ENCODE results near the gene ETV2.
"Not testable (repeated sequence)": the region's sequence is repeated elsewhere in the genome, so short reads cannot be mapped to it uniquely, and the experiment has no call there.

Gene ETV2

DNA sequence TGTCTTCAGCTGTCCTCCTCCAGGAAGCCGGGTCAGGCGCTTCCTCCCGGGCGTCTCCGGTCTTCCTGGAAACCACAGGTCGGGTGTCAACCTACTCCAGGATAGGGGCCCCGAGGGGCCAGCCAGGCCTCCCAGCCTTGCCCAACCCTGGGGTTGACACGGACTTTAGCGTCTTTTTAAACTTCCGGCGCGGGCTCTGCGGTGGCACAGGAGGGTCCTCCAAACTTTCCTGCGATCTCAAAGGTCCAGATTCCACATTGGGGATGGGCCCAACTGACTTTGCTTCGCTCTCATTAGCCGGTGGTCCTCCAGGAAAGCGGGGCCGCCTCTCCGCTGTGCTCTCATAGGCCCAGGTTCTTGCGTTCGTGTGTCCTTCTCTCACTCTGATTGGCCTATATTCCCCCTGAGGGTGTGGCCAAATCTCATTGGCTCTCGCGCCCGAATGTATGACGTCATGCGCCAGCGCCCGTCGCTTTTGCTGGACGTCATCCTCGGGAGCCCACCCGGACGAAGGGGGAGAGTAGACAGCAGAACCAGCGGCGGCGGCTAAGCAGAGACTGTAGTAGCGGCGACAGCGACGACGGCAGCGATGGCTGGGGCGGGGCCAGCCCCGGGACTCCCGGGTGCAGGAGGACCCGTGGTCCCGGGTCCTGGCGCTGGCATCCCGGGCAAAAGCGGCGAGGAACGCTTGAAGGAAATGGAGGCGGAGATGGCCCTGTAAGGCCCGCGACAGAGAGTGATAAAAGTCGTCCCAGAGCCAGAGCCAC lies 12.8 kb upstream of the ETV2 start, which contains the start of gene RBM42:
TSS of gene RBM42 (plus strand) at position 472 of the 767 bp plus-strand sequence. CDS start at position 590, 118 bp downstream.
- DNase-seq, result peak; percentile 100

GRCh38 chr19:35629332-35629633 lies 12.3 kb upstream of the ETV2 start:
- DNase-seq, result no peak

- no peak for DNase-seq
These were observed 7.7 kb upstream of the ETV2 start for GRCh38 chr19:35633727-35634440.

DNA sequence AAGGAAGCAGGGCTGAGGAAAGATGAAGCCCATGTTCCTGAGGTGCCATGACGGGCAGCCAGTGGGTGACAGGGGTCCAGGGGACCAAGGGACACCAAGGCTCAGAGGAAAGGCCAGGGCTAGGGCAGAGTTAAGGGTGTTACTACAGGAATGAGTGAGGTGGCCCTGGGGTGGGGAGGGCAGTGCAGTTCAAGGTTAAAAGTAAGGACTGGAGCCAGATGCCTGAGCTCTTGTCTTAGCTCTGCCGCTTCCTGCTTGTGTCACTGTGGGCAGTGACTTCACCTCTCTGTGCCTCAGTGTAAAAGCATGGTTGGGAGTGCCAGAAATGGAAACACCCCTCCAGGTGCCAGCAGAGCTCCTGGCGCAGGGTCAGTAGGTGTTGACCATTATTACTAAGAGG lies 4.9 kb upstream of the ETV2 start:
- DNase-seq, result no peak

DNA sequence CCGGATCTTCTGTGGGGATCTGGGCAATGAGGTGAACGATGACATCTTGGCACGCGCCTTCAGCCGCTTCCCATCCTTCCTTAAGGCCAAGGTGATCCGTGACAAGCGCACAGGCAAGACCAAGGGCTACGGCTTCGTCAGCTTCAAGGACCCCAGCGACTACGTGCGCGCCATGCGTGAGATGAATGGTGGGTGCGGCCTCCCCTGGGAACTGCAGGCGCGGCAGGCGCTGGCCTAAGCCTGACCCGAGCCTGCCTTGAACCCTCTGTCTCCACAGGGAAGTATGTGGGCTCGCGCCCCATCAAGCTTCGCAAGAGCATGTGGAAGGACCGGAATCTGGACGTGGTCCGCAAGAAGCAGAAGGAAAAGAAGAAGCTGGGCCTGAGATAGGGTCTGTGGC lies 4.4 kb upstream of the ETV2 start:
- no peak for DNase-seq

- DNase-seq, result no peak
These were observed 2.3 kb upstream of the ETV2 start for GRCh38 chr19:35639321-35639639.

- no peak for DNase-seq
These were observed 1.7 kb upstream of the ETV2 start for GRCh38 chr19:35639863-35640262.

DNA sequence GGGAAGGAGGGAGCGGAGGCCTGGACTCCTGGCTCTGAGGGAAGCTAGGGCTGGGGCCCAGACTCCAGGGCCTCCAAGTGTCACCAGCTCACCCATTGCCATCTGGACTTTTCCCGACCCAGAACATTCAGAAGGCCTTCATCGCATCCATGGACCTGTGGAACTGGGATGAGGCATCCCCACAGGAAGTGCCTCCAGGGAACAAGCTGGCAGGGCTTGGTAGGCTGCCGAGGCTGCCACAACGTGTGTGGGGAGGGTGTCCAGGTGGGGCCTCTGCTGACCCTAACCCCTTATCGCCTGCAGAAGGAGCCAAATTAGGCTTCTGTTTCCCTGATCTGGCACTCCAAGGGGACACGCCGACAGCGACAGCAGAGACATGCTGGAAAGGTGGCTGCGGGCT lies 767 bp downstream of the ETV2 start:
- DNase-seq, result no peak

GRCh38 chr19:35642798-35643254 lies 1.3 kb downstream of the ETV2 start:
- DNase-seq, result peak; percentile 19

DNA sequence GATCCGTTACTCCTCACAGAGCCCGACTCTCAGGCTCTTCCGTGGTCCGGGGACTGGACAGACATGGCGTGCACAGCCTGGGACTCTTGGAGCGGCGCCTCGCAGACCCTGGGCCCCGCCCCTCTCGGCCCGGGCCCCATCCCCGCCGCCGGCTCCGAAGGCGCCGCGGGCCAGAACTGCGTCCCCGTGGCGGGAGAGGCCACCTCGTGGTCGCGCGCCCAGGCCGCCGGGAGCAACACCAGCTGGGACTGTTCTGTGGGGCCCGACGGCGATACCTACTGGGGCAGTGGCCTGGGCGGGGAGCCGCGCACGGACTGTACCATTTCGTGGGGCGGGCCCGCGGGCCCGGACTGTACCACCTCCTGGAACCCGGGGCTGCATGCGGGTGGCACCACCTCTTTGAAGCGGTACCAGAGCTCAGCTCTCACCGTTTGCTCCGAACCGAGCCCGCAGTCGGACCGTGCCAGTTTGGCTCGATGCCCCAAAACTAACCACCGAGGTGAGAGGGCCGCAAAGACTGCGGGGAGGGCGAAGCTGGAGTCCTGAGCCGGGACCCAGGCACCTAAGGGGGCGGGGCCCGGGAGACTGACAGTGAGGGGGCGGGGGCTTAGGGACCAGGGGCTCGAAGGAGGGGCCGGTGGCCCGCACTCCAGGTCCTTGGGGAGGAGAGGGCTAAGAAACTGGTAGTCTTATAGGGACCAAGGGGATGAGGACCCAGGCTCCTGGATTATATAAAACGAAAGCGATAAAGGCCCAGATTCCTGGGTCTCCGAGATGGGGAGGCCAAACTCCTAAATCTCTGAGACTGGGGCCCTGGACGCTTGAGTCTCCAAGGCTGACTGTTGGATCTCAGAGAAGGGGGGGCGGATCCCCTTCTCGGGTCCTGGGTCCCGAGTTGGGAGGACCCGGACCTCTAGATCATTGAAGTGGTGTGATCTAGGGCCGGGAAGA lies 2.0 kb downstream of the ETV2 start:
- DNase-seq, result peak; percentile 91

DNA sequence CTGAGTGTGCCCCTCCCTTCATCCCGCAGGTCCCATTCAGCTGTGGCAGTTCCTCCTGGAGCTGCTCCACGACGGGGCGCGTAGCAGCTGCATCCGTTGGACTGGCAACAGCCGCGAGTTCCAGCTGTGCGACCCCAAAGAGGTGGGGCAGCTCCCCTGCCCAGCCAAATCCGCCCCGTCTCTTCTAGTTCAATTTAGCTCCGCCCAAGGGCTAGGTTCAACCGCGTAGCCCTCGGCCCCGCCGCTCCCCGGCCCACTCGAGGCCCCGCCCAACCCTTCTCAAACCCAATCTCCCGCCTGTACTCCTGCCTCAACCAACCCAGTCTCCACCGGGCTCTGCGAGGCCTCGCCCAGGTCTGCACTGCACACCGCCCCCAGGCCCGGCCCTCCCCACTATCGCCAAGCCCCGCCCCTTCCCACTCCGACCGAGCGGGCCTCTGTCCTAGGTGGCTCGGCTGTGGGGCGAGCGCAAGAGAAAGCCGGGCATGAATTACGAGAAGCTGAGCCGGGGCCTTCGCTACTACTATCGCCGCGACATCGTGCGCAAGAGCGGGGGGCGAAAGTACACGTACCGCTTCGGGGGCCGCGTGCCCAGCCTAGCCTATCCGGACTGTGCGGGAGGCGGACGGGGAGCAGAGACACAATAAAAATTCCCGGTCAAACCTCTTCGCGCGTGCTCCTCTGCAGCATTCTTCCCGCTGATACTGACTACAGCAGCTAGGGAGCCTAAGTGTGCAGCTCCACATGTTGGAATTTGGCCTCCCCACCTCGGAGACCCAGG lies 2.9 kb downstream of the ETV2 start:
- DNase-seq, result peak; percentile 99

DNA sequence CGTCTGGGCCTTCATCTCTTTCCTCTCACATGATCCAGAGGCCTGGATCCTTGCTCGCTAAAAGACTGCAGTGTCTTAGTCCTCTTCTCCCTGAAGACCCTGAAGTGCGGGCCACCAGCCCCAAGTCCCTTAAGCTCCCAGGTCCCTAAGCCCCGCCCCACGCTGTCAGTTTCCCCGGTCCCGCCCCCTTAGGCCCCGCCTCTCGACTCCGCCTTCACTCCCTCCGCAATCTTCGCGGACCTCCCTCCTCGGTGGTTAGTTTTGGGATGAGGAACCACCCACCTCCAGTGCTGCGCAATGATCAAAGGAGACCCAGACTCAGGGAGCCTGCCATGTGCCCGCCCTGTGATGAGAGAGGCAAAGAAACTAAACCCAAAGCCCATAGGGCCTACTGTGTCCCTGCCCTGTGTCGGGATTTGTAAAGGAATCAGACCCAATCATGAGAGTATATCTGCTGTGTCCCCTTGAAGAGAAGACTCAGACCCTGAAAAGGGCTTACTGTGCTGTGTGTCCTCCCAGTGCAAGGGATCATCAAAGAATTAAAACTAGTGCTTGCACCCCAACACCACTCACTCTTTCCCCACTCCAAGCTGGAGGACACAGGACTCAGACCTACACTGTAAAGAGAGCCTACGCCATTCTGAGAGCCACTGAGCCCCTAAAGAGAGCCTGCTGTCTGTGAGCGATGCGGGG lies 3.6 kb downstream of the ETV2 start:
- peak; percentile 94 for DNase-seq

DNA sequence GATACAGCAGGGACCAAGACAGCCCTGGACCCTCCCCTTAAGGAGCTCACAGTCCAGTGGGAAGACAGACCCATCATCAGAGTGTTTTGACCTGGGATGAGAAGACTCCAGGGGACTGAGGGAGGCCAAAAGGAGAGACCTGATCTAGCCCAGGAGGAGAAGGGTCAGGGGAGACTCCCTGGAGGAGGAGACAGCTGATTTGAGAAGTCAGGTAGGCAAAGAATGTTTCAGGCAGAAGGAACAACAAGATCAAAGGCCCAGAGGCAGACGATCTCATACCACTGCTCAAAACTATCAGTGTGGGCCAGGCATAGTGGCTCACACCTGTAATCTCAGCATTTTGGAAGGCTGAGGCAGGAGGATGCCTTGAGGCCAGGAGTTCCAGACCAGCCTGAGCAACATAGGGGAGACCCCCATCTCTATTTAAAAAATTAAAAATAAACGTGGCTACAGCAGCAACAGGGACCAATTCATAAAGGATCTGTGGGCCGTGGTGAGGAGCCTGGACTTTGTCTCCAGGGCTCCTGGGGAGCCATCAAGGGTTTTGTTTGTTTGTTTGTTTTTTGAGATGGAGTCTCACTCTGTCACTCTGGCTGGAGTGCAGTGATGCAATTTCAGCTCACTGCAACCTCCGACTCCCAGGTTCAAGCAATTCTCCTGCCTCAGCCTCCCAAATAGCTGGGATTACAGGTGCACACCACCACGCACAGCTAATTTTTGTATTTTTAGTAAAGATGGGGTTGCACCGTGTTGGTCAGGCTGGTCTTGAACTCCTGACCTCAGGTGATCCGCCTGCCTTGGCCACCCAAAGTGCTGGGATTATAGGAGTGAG lies 4.4 kb downstream of the ETV2 start:
- DNase-seq, result no peak

DNA sequence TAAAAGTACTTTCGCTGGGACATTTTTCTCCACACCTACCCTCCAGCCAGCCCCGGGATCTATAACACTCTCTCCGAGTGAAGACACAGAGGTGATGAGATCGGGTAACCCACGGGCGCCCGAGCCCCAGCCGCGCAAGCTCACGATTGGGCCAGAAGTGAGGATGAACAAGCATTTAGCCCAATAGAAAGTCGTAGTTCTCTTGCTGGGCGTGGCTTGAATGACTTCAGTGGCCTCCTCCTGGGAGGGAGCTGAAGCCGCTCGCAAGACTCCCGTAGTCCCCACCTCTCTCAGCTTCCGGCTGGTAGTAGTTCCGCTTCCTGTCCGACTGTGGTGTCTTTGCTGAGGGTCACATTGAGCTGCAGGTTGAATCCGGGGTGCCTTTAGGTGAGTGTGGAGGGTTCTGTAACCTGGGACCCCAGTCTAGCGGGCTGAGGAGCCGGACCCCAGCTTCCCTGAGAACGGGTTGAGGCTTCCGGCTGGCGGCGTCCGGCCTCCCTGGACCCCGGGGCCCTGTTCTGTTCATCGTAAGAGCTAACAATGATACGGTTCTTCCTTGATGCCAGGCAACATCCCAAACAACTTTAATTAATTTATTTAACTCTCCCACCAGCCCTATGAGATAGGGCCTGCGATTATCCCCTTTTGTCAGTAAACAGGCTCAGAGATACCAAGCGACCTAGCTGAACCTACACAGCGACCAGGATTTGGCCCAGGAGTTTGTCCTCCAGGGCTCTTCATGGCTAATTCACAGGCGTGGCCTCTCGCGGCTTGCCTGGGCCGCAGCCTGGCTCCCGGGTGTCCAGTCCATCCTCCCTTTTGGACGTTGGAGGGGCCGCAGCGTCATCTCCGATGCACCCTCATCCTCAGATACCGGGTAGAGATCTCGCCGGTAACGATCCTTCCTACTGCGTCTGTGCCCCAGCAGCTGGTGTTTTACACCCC lies 6.7 kb downstream of the ETV2 start, which contains the start of gene COX6B1:
TSS of gene COX6B1 (plus strand) at position 307 of the 945 bp plus-strand sequence. CDS start 2,921 bp downstream, outside the sequence.
- DNase-seq, result peak; percentile 100

GRCh38 chr19:35650581-35650980 lies 9.0 kb downstream of the ETV2 start:
- DNase-seq, result peak; percentile 40

- DNase-seq, result not testable (repeated sequence)
These were observed 13.3 kb downstream of the ETV2 start for GRCh38 chr19:35654828-35655227.

- DNase-seq, result no peak
These were observed 14.1 kb downstream of the ETV2 start for GRCh38 chr19:35655600-35655999.

- DNase-seq, result no peak
These were observed 15.2 kb downstream of the ETV2 start for GRCh38 chr19:35656700-35657099.

- DNase-seq, result peak; percentile 36
These were observed 16.6 kb downstream of the ETV2 start for GRCh38 chr19:35657904-35658700.

All from hematopoietic multipotent progenitor cell treated with erythropoietin and hydrocortisone succinate and interleukin-3 and kit ligand, for 6 days (in vitro differentiated cells).